PC-9 (cell line): Measurements from ENCODE around the gene PSD4.

ENCODE experiments used
- CTCF ChIP-seq: fragments of 200-600 bp; sonication (generic); conservative IDR thresholded peaks from 2 replicates; pipeline ENCODE4 v1.6.1; 2017; ENCODE audit warnings: mixed run types, antibody characterized with exemption, mild to moderate bottlenecking, moderate library complexity
- EZH2 ChIP-seq: fragments of 200-600 bp; sonication (generic); IDR thresholded peaks from 2 replicates; pipeline ENCODE4 v1.8.0; 2017; ENCODE audit warnings: antibody characterized with exemption, low read depth

- no peak for TF ChIP-seq CTCF
- TF ChIP-seq EZH2 = no peak
These were observed 42.5 kb downstream of the PSD4 start for GRCh38 chr2:113216321-113216720.
